A549 (cell line): ENCODE measurements around the gene ACOXL.

ENCODE experiments used
- CHD4 ChIP-seq: fragments of 200-600 bp; sonication (generic); IDR thresholded peaks from 2 replicates; pipeline ENCODE4 v1.6.1; 2016; ENCODE audit warnings: antibody characterized with exemption, mild to moderate bottlenecking, borderline replicate concordance
- EP300 ChIP-seq, 2 experiments: fragments of >200 bp; sonication (Bioruptor Twin); formaldehyde crosslinking; IDR thresholded peaks; 2 replicates in 1 of 2; 3 replicates in 1 of 2; pipeline ENCODE4 v1.6.1; 2016 to 2017
- POLR2A ChIP-seq: IDR thresholded peaks from 2 replicates; pipeline ENCODE4 v1.6.1; 2012; ENCODE audit warnings: mild to moderate bottlenecking, low read length
- POLR2AphosphoS2 ChIP-seq: conservative IDR thresholded peaks from 2 replicates; pipeline ENCODE4 v1.6.1; 2012; ENCODE audit warnings: low read length, improper control_type of control experiment, inconsistent platforms
- RARB ChIP-seq: fragments of 250-450 bp; sonication (Bioruptor Pico); IDR thresholded peaks from 2 replicates; pipeline ENCODE4 v1.8.0; 2021; ENCODE audit warnings: mild to moderate bottlenecking, moderate library complexity
- TF ChIP-seq, protein P1 (sequence below): fragments of >200 bp; sonication (Bioruptor Twin); formaldehyde crosslinking; IDR thresholded peaks from 3 replicates; pipeline ENCODE4 v1.5.1; 2016

DNA sequence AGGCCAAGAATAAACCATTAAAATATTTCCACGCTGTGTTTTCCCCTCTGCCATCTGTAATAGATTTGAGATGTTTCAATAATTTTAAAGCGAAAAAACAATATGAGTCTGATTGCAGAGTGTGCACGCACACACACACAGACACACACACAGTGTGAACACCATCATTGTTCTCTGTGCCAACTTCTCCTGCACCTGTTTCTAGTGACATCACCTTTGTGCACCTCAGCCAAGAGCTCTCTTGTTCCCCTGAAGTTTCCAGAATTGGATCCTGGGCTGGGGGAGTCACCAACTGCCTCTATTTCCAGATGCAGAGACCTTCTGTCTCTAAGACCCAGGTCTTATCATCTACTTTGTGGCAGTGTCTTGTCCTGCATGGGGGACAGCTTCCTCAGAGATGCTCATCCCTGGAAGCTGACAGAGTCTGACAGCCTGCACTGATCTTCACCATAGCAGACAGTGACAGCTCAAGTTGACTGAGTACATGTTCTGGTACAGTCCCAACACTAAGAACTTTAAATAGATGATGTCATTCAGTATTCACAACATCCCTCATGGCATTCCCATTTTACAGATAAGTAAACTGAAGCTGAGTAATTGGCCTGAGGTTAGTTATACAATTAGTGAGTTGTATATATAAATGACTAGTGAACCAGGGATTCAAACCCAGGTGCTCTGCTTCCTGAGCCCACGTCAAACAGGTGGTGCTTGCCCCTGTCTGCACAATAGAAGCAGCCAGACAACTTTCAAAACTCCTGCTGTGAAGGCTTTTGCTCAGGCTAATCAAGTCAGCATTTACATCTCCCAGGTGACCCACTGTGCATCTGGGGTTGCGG is 39.4 kb downstream of the ACOXL start:
- TF ChIP-seq CHD4, result no peak
- no peak for TF ChIP-seq RARB (CRISPR knock-in tag)
- TF ChIP-seq, protein P1, sequence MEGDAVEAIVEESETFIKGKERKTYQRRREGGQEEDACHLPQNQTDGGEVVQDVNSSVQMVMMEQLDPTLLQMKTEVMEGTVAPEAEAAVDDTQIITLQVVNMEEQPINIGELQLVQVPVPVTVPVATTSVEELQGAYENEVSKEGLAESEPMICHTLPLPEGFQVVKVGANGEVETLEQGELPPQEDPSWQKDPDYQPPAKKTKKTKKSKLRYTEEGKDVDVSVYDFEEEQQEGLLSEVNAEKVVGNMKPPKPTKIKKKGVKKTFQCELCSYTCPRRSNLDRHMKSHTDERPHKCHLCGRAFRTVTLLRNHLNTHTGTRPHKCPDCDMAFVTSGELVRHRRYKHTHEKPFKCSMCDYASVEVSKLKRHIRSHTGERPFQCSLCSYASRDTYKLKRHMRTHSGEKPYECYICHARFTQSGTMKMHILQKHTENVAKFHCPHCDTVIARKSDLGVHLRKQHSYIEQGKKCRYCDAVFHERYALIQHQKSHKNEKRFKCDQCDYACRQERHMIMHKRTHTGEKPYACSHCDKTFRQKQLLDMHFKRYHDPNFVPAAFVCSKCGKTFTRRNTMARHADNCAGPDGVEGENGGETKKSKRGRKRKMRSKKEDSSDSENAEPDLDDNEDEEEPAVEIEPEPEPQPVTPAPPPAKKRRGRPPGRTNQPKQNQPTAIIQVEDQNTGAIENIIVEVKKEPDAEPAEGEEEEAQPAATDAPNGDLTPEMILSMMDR, result no peak
- no peak for TF ChIP-seq POLR2A
- no peak for TF ChIP-seq EP300 (IDR thresholded peaks at IDR 0.05)
- TF ChIP-seq POLR2AphosphoS2, result no peak
